Measurements from ENCODE around the gene UBB. TPM values are rescaled to one million over a fixed set of nuclear protein-coding genes. Genes with fewer than 3 reads are reported as not detected.
A peak's percentile ranks its signal among the peaks of the same experiment; 100 is the strongest.

Gene UBB
- total RNA-seq, 1 experiment from 2014 or later = 2,251 TPM

DNA sequence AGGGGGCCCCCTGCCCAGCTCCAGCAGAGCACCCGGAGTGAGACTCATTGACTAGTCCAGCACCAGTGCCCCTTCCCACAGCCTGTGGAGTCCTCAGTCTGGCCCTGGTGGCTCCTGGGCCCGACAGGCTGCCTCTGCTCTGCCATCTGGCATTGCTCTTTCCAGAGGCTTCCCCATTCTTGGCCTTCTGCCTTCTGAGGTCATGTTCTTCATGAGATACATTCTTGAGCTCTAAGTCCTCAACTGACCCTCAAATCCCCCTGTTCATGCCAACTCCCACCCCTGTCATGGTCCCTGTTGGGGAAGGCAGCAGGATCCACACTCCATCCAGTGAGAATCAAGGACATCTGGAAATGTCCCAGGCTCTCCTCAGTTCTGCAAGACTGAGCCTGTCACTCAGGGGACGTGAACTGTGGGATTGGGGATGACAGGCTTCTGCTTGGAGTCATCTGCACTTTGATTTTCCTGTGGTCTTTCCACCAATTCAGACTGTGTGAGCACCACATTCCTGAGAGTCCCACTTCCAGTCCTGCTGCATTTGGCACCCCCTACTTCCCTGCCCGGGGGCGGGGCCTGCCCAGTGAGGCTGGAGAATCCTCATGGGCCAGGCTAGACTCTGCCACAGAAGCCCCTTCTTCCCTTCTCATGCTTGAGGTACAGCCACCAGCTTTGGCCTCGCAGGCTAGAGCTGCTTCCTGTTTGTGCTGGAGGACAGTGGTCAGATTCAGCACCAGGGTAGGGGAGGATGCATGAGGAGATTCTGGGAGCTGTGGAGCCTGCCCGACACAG is 37.2 kb downstream of the UBB start:
- DNase-seq (ENCODE audit: low read depth) = peak; percentile 78

DNA sequence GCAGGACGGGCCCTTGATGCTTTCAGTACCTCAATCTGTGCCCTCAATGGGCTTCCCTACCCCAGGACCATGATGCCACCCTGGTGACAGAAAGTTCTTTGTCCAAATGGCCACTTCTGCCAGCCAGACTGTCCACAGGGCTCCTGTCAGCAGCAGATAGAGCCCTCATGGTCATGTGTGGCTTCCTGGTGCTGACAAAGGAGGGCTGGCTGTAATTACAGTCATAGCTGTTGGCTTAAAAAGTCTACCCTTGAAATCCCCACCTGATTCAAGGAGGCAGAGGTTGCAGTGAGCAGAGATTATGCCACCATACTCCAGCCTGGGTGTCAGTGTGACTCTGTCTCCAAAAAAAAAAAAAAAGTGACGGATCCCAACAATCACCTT is 37.8 kb downstream of the UBB start:
- DNase-seq (ENCODE audit: low read depth) = peak; percentile 56

DNA sequence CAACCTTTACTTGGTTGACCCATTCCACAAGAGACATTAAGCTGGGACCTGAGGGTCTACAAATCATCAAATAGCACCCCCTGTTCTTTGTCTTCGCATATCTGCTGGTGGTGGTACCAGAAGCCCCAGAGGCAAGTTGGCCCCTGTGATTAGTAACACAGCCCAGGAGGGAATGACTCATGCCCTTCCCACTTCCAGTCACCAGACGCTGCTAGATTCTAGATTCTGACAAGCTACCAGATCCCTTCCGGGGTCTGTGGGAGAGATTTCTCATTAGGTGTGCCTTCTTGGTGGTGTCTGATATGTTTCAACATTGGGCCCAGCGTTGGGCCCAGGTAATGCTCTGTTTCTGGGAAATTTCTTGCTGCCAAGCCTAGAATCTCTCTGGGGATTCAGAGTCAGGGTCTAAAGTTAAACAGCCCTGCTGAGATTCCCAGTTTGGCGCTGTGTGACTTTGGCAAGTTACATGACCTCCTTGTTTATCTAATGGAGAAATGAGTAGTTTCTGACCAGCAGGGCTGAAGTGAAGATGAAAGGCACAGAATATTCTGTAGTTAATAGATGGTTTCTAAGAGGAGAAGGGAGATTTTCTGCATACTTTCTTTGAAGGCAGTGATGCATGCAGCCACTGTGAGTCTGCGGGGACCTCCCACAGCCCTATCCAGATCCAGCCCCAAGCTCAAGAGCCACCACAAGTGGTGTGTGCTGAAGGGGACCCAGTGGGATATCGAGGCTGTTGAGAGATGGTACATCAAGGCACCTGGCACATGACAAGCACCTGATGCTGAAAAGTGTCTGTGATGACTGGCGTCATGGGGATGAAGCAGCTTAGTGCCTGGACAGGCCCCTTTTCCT is 38.4 kb downstream of the UBB start:
- DNase-seq (ENCODE audit: low read depth) = peak; percentile 94

DNA sequence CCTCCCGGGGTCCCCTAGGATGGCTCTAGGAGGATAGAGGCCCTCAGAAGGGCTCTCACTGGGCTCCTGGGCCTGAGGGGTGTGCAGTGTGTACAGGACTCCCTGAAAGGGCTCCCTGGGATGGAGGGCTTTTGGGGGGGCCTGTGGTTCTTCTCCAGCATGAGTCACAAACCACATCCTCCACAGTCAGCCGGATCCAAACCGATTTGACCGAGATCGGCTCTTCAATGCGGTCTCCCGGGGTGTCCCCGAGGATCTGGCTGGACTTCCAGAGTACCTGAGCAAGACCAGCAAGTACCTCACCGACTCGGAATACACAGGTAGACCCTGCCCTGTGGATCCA is 39.0 kb downstream of the UBB start:
- peak; percentile 91 for DNase-seq (ENCODE audit: low read depth)

DNA sequence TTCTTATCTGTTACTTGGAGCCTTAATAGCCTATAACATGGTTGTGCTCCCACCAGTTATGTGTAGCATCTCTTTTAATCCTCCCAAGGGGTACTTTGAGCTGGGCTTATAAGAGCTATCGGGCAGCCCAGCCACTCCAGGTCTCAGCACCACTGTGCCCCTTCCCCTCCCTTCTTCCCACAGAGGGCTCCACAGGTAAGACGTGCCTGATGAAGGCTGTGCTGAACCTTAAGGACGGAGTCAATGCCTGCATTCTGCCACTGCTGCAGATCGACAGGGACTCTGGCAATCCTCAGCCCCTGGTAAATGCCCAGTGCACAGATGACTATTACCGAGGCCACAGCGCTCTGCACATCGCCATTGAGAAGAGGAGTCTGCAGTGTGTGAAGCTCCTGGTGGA is 41.5 kb downstream of the UBB start:
- DNase-seq (ENCODE audit: low read depth) = no peak

DNA sequence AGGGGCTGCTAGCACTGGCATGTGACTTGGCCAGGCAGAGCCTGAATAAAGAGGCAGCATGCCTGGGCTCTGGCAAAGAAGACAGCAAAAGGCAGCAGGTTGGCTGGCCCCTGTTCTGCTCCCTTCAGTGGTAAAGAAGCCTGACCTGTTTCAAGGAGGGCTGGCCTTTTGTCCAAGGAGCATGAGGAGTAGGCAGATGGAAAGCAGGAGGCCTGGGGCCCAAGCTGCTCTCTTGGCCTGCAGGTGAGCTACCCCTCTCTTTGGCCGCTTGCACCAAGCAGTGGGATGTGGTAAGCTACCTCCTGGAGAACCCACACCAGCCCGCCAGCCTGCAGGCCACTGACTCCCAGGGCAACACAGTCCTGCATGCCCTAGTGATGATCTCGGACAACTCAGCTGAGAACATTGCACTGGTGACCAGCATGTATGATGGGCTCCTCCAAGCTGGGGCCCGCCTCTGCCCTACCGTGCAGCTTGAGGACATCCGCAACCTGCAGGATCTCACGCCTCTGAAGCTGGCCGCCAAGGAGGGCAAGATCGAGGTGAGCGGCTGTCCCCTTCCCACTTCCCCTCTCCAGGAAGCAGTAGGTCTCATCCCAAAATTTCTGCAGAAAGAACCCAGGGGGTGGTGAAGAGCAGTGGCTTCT is 42.5 kb downstream of the UBB start:
- DNase-seq (ENCODE audit: low read depth) = no peak

DNA sequence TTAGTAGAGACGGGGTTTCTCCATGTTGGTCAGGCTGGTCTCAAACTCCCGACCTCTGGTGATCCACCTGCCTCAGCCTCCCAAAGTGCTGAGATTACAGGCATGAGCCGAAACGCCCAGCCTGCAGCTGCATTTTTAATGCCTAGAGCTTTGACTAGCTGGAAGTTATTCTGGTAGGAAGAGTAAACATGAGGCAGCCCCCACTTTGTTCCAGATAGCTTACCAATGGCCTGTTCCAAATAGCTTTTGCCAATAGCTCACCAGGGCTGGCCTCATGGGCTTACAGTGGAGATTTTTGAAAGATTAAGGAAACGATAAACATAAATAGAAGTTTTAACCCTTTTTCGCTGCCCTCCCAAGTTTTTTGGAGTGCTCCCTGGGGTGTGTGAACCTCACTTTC is 44.3 kb downstream of the UBB start:
- DNase-seq (ENCODE audit: low read depth) = no peak

DNA sequence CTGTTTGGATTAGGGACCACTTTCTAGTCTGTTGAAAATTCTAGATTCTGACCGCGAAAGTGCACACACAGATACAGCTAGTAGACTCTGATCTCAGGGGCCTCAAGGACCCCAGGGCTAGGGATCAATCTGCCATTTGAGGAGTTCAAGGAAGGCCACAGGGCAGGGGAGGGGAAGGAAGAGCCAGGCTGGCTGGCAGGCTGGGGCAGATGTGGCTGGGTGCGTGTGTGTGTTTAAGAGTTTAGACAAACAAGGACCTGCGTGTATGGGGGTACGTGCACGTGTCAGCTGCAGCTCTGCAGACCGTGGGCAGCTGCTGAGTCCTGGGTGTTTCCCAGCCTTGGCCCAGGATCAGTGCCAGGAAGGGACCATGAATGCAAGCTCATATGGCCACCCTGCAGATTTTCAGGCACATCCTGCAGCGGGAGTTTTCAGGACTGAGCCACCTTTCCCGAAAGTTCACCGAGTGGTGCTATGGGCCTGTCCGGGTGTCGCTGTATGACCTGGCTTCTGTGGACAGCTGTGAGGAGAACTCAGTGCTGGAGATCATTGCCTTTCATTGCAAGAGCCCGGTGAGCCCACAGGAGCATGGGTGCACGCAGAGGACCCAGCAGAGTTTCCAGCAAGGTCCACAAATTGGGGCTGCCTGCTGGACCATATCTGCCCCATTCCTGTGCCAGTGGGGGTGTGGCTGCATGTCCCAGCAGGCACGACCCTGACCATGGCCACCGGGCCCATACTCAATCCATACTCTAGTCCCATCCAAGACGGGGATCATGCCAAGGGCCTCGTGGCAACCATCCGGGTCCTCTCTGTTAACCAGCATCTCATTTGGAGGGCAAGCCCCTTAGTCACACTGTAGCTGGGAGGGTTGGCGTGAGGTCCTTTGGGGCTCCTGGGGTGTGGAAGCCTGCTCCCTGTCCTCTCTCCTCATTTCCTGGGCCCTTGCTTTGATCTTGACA is 45.1 kb downstream of the UBB start:
- no peak for DNase-seq (ENCODE audit: low read depth)

DNA sequence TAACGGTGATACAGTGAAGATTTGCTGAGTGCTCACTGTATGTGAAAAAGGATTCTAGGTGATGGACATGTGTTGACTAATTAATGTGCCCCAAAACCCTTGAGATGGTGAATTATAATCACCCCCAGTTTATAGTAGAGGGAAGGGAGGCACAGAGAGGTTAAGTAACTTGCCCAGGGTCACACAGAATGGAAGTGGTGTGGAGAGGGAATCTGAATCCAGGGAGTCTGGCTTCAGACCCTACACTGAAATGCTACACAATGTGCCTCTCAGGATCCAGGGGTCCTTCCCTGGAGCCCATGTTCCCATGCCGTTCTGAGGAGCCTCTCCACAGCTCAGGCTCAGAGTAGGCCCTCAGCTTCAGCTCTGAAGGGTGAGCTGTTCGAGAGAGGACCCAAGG is 46.1 kb downstream of the UBB start:
- no peak for DNase-seq (ENCODE audit: low read depth)

DNA sequence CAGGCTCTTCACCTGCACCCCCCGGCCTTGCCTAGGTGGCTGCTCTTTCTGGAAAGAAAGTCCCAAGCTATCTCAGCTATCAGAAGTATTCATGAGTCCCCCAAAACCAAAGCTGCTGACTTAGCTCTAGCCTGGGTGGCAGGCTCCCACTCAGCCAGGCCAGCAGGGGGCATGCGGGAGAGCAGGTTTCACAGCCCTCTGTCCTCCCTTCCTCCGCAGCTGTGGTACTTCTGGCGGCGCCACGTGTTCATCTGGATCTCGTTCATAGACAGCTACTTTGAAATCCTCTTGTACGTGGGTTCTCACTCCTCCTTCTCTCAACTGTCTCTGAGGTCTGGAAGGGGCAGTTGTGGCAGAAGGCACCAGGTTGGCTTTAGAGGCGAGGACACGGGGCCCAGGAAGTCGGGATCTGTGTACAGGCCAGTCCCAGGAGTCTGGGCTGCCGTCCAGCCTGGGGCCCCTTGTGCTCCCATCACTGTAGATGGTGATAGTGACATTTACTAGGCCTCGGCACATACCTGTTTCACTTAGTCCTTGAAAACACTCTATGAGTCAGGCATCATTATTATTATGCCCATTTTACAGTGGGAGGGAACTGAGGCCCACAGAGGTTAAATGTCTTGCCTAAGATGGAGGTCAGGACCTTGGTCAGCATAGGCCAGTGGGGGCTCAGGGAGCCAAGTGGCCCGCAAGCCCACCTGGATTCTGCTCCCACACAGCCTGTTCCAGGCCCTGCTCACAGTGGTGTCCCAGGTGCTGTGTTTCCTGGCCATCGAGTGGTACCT is 47.4 kb downstream of the UBB start:
- no peak for DNase-seq (ENCODE audit: low read depth)

DNA sequence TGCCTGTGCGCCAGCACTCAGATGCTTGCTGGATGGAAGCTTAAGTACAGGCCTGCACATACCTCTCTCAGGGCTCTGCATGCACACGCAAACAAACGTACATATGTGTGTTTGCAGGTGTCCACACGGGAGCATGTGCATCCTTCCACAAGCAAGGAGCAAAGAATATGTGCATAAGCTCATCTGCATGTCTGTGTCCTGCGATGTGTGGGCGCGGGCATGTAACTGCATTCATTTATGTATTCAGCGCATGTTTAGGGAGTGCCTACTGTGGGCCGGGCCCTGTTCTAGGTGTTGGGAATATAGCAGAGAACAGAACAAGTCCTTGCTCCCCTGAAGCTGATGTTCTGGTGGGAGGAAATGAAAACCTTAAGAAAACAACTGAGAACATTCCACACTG is 48.2 kb downstream of the UBB start:
- no peak for DNase-seq (ENCODE audit: low read depth)

DNA sequence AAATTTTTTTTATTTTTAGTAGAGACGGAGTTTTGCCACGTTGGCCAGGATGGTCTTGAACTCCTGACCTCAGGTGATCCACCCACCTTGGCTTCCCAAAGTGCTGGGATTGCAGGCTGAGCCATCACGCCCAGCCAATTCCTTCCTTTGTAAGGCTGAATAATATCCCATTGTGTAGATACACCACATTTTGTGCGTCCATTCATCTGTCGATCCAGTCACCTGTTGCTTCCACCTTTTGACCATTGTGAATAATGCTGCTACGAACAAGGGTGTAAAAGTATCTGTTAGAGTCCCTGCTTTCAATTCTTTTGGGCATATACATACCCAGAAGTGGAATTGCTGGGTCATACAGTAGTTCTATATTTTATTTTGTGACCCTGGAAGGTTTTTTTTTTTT is 49.8 kb downstream of the UBB start:
- no peak for DNase-seq (ENCODE audit: low read depth)

DNA sequence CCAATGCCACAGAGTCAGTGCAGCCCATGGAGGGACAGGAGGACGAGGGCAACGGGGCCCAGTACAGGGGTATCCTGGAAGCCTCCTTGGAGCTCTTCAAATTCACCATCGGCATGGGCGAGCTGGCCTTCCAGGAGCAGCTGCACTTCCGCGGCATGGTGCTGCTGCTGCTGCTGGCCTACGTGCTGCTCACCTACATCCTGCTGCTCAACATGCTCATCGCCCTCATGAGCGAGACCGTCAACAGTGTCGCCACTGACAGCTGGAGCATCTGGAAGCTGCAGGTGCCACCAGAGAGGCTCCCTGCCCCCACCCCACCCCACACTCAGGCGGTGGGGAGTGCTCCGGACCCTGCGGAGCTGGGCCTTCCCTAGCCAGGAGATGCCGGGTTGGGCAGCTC is 51.1 kb downstream of the UBB start:
- DNase-seq (ENCODE audit: low read depth) = no peak

Other genes starting within 250 kb of the UBB start
- gene NCOR1, start 165.6 kb upstream of the UBB start, total RNA-seq (2014; rRNA removed; shearing (Covaris generic)) = 24.5 and 77.5 TPM in 2 replicates
- 6.3 and 11.7 TPM in 2 replicates for gene PIGL, start 163.9 kb upstream of the UBB start, total RNA-seq (2014; rRNA removed; shearing (Covaris generic))
- gene CENPV, start 27.6 kb upstream of the UBB start, total RNA-seq (2014; rRNA removed; shearing (Covaris generic)) = 9.2 and 10.5 TPM in 2 replicates
- gene TRPV2, start 34.5 kb downstream of the UBB start, total RNA-seq (2014; rRNA removed; shearing (Covaris generic)) = 2.5 and 4.1 TPM in 2 replicates
- 1.1 and 1.6 TPM in 2 replicates for gene LRRC75A, start 111.1 kb downstream of the UBB start, total RNA-seq (2014; rRNA removed; shearing (Covaris generic))
- gene ZNF287, start 188.1 kb downstream of the UBB start, total RNA-seq (2014; rRNA removed; shearing (Covaris generic)) = 4.1 and 8.1 TPM in 2 replicates